ENCODE measurements around the gene SORCS1. TPM values are rescaled to one million over a fixed set of nuclear protein-coding genes. Genes with fewer than 3 reads are reported as not detected.

SORCS1 gene
- total and polyA plus RNA-seq, 3 donors from 2014 or later = 2.6 to 9.6 (median 4.6) TPM

GRCh38 chr10:106772957-106773356 lies 391.5 kb downstream of the SORCS1 start:
- no peaks in the 10 kb centered on the region for H3K27me3 ChIP-seq
- H3K4me3 ChIP-seq = no peak overlapping the region
- 73 to 76% methylated on average over 2 of the region's 2 CpGs for WGBS, 2 donors
- H3K27ac ChIP-seq = no peak overlapping the region
- H3K4me1 ChIP-seq = no peaks in the 10 kb centered on the region
- TF ChIP-seq POLR2A (IDR thresholded peaks at IDR 0.05) (no peak), CTCF (IDR thresholded peaks at IDR 0.05) (no peak)
- no peak for DNase-seq
- no peaks in the 10 kb centered on the region for H3K9me3 ChIP-seq
- intact Hi-C loops (cut with DNase I; ENCODE audit: low total_unique reads) = no loop called here
- H3K36me3 ChIP-seq (ENCODE audit: low read depth, missing control alignments) = no peaks in the 10 kb centered on the region

GRCh38 chr10:106771154-106771553 lies 393.4 kb downstream of the SORCS1 start:
- Histone ChIP-seq H3K4me1 (no peaks in the 10 kb centered on the region), H3K4me3 (no peak overlapping the region), H3K36me3 (ENCODE audit: low read depth, missing control alignments) (no peaks in the 10 kb centered on the region), H3K27ac (no peak overlapping the region), H3K27me3 (no peaks in the 10 kb centered on the region), H3K9me3 (no peaks in the 10 kb centered on the region)
- 67 to 71% methylated on average over 2 of the region's 2 CpGs for WGBS, 2 donors
- TF ChIP-seq POLR2A (IDR thresholded peaks at IDR 0.05) (no peak), CTCF (IDR thresholded peaks at IDR 0.05) (no peak)
- no peak for DNase-seq
- intact Hi-C loops (cut with DNase I; ENCODE audit: low total_unique reads) = no loop called here

DNA sequence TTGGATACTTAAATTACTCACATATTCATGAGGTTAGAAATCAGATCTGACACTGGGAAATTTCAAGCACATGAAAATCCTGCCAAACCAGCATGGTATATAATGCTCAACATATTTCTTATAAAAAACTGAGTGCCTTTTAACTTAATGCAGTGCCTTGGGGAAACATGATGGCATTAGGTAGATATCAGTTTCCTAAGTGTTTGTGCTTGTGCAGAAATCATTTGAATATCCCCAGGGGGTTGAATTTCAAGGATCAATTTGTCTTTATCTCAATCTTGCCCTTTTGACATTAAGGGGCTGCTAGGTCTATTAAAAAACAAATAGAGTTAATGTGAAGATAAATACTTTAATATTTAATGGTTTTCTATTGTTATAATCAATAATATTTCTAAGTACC lies 396.3 kb downstream of the SORCS1 start:
- TF ChIP-seq CTCF (IDR thresholded peaks at IDR 0.05) (no peak), POLR2A (IDR thresholded peaks at IDR 0.05) (no peak)
- Histone ChIP-seq H3K36me3 (ENCODE audit: low read depth, missing control alignments) (no peaks in the 10 kb centered on the region), H3K27ac (no peak overlapping the region), H3K4me1 (no peaks in the 10 kb centered on the region), H3K27me3 (no peaks in the 10 kb centered on the region), H3K4me3 (no peak overlapping the region), H3K9me3 (no peaks in the 10 kb centered on the region)
- no peak for DNase-seq
- intact Hi-C loops (cut with DNase I; ENCODE audit: low total_unique reads) = no loop called here

DNA sequence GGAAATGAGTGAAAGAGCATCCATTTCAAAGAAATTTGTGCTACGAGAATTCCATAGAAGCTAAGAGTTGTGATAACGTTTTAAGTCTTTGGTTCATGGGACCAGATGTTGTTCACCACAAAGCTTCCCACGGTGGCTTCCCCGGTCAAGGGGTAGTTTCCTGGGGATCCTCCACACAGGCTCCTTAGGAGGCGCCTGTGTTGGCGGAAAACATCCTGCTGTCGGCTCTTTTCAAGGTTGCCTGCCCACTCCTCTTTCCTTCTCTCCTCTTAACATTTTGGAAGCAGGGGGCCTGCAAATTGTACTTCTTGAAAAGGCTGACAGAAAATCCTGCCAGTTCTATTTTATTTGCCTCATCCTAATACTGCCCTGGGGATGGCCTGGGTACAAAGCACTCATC lies 398.6 kb downstream of the SORCS1 start:
- no peaks in the 10 kb centered on the region for H3K36me3 ChIP-seq (ENCODE audit: low read depth, missing control alignments)
- no peaks in the 10 kb centered on the region for H3K27me3 ChIP-seq
- WGBS, 2 donors = 69 to 78% methylated on average over 7 of the region's 7 CpGs
- intact Hi-C loops (cut with DNase I; ENCODE audit: low total_unique reads) = no loop called here
- no peaks in the 10 kb centered on the region for H3K9me3 ChIP-seq
- no peak overlapping the region for H3K27ac ChIP-seq
- no peaks in the 10 kb centered on the region for H3K4me1 ChIP-seq
- H3K4me3 ChIP-seq = no peak overlapping the region
- no peak for TF ChIP-seq POLR2A (IDR thresholded peaks at IDR 0.05)
- no peak for TF ChIP-seq CTCF (IDR thresholded peaks at IDR 0.05)
- DNase-seq = no peak

DNA sequence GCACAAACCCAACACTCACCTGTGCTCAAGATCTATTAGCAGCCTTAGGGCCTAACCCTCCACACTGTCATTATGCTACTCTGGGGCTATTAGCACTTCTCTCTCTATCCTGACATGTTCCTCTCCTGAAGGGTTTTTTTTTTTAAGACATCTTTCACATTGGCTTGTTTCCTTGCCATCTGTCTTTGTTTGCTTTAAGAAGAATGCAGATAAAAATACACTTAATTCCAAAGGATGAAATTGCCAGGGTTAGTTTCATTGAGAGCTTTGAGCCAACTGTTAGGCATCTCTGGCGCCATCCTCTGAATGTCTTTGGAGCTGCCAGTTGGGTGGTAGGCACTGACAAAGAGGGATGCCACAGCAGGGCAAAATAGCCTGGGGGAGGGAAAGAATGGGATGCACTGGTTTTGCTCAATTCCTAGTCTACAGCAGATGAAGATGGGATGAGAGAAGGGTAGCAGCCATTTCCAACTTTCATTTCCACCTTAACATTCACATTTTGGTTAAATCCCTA lies 399.2 kb downstream of the SORCS1 start:
- DNase-seq = no peak
- Histone ChIP-seq H3K9me3 (no peaks in the 10 kb centered on the region), H3K27me3 (no peaks in the 10 kb centered on the region), H3K4me1 (no peaks in the 10 kb centered on the region), H3K4me3 (no peak overlapping the region), H3K36me3 (ENCODE audit: low read depth, missing control alignments) (no peaks in the 10 kb centered on the region), H3K27ac (no peak overlapping the region)
- 75 to 78% methylated on average over 1 of the region's 1 CpG for WGBS, 2 donors
- TF ChIP-seq CTCF (IDR thresholded peaks at IDR 0.05) = no peak
- TF ChIP-seq POLR2A (IDR thresholded peaks at IDR 0.05) = no peak
- intact Hi-C loops (cut with DNase I; ENCODE audit: low total_unique reads) = no loop called here
